H1 (cell line): Measurements from ENCODE around the gene HSF2. TPM values are rescaled to one million over a fixed set of nuclear protein-coding genes. Genes with fewer than 3 reads are reported as not detected.

ENCODE experiments used
- CTCF ChIA-PET: fragments of 300-600 bp; sonication (Branson Sonifier 250); formaldehyde crosslinking; loops from one replicate; lab custom pipeline; 2021; ENCODE audit not compliant: partially characterized antibody; lab: Charles Lee
- POLR2A ChIA-PET: fragments of 300-600 bp; sonication (Branson Sonifier 250); formaldehyde crosslinking; loops from one replicate; lab custom pipeline; 2021; ENCODE audit warnings: inconsistent platforms; ENCODE audit not compliant: partially characterized antibody; lab: Charles Lee
- DNase-seq, 2 experiments: peaks; one replicate each; pipeline versions ENCODE4 v3.0.0 to v3.0.0-alpha.2; 2010 to 2022; ENCODE audit warnings: low spot score in 2 of 2, low read depth in 1 of 2, mixed read lengths in 1 of 2
- FAIRE-seq: peaks from 2 replicates; lab custom pipeline; 2011; peaks lifted over from hg19 to GRCh38; lab: Jason Lieb, UNC
- H2AFZ ChIP-seq: 2 replicates; pipeline ENCODE4 v1.8.1; 2012; ENCODE audit warnings: low read length, inconsistent platforms
- H2AK5ac ChIP-seq: 2 replicates; pipeline ENCODE4 v1.6.1; 2013; ENCODE audit warnings: low read depth, low read length
- H2BK120ac ChIP-seq: replicated peaks from 2 replicates; pipeline ENCODE3; 2013; ENCODE audit warnings: low read depth, low read length, inconsistent platforms
- H2BK12ac ChIP-seq: 2 replicates; pipeline ENCODE4 v1.6.1; 2013; ENCODE audit warnings: low read depth, low read length
- H2BK15ac ChIP-seq: 2 replicates; pipeline ENCODE4 v1.6.1; 2013; ENCODE audit warnings: low read length
- H2BK20ac ChIP-seq: 2 replicates; pipeline ENCODE4 v1.6.1; 2013; ENCODE audit warnings: low read length
- H2BK5ac ChIP-seq: 2 replicates; pipeline ENCODE4 v1.6.1; 2013; ENCODE audit warnings: low read depth, low read length
- H3K14ac ChIP-seq: 2 replicates; pipeline ENCODE4 v1.6.1; 2013; ENCODE audit warnings: inconsistent platforms; ENCODE audit not compliant: insufficient read length
- H3K18ac ChIP-seq: 2 replicates; pipeline ENCODE4 v1.6.1; 2013; ENCODE audit warnings: low read length; ENCODE audit errors: extremely low read depth
- H3K23ac ChIP-seq: 2 replicates; pipeline ENCODE4 v1.6.1; 2013; ENCODE audit warnings: inconsistent platforms; ENCODE audit not compliant: insufficient read length
- H3K23me2 ChIP-seq: 2 replicates; pipeline ENCODE4 v1.6.1; 2013; ENCODE audit warnings: low read depth, low read length
- H3K27ac ChIP-seq: 2 replicates; pipeline ENCODE4 v1.6.1; 2011; ENCODE audit warnings: low read depth, low read length, inconsistent platforms
- H3K27me3 ChIP-seq, 4 experiments: replicated peaks in 1 of 4; 1 replicate in 1 of 4; 2 replicates in 3 of 4; pipeline versions ENCODE4 v1.6.1 to v1.8.1; 2011 to 2013; ENCODE audit warnings: low read length in 3 of 4, mild to moderate bottlenecking in 3 of 4, inconsistent platforms in 2 of 4, mixed read lengths in 2 of 4, moderate library complexity in 1 of 4; ENCODE audit not compliant: control insufficient read depth in 3 of 4, insufficient read depth in 3 of 4; ENCODE audit errors: extremely low read depth in 1 of 4
- H3K36me3 ChIP-seq, 4 experiments: 2 replicates each; pipeline versions ENCODE4 v1.6.1 to v1.8.1; 2011 to 2013; ENCODE audit warnings: mild to moderate bottlenecking in 4 of 4, low read length in 3 of 4, moderate library complexity in 2 of 4, control low read depth in 1 of 4, inconsistent platforms in 1 of 4; ENCODE audit not compliant: insufficient read depth in 4 of 4, control insufficient read depth in 2 of 4
- H3K4ac ChIP-seq: replicated peaks from 2 replicates; pipeline ENCODE3; 2013; ENCODE audit warnings: low read length, low read depth, mixed read lengths, inconsistent platforms; ENCODE audit not compliant: insufficient read length
- H3K4me1 ChIP-seq, 4 experiments: replicated peaks in 1 of 4; 1 replicate in 1 of 4; 2 replicates in 3 of 4; pipeline versions ENCODE4 v1.6.1 to v1.8.1; 2011 to 2013; ENCODE audit warnings: low read length in 3 of 4, inconsistent platforms in 2 of 4, mixed read lengths in 1 of 4; ENCODE audit not compliant: insufficient read depth in 4 of 4, control insufficient read depth in 3 of 4
- H3K4me2 ChIP-seq, 2 experiments: 2 replicates each; pipeline versions ENCODE4 v1.6.1 to v1.8.1; 2011 to 2013; ENCODE audit warnings: low read depth in 2 of 2, low read length in 2 of 2, control low read depth in 1 of 2, inconsistent platforms in 1 of 2, mild to moderate bottlenecking in 1 of 2; ENCODE audit not compliant: insufficient read depth in 1 of 2
- H3K4me3 ChIP-seq, 4 experiments: fragments of 200-600, 300-600 bp in 1 of 4; sonication (generic), shearing (Covaris generic), sonication (Bioruptor Twin) in 1 of 4; 2 replicates each; pipeline versions ENCODE4 v1.5.1 to v1.8.1; 2011 to 2016; ENCODE audit warnings: low read length in 4 of 4, low read depth in 3 of 4, control low read depth in 2 of 4, inconsistent platforms in 2 of 4, mild to moderate bottlenecking in 2 of 4, mixed read lengths in 1 of 4, moderate library complexity in 1 of 4; ENCODE audit not compliant: insufficient read depth in 2 of 4; ENCODE audit errors: extremely low read depth in 1 of 4
- H3K56ac ChIP-seq: replicated peaks from 2 replicates; pipeline ENCODE3; 2013; ENCODE audit warnings: low read depth, mild to moderate bottlenecking, mixed read lengths, low read length, inconsistent platforms; ENCODE audit not compliant: insufficient read length
- H3K79me1 ChIP-seq: 2 replicates; pipeline ENCODE4 v1.6.1; 2013; ENCODE audit warnings: low read depth, low read length, control low read depth
- H3K79me2 ChIP-seq, 2 experiments: 2 replicates each; pipeline versions ENCODE4 v1.6.1 to v1.8.1; 2012 to 2013; ENCODE audit warnings: low read length in 2 of 2, mild to moderate bottlenecking in 2 of 2, inconsistent platforms in 1 of 2; ENCODE audit not compliant: insufficient read depth in 2 of 2, control insufficient read depth in 1 of 2
- H3K9ac ChIP-seq, 4 experiments: replicated peaks in 1 of 4; 1 replicate in 1 of 4; 2 replicates in 3 of 4; pipeline versions ENCODE4 v1.6.1 to v1.8.1; 2011 to 2013; ENCODE audit warnings: low read depth in 3 of 4, low read length in 3 of 4, control low read depth in 2 of 4, mild to moderate bottlenecking in 2 of 4, moderate library complexity in 2 of 4, inconsistent platforms in 1 of 4; ENCODE audit errors: extremely low read depth in 1 of 4
- H3K9me3 ChIP-seq, 2 experiments: 2 replicates each; pipeline versions ENCODE4 v1.6.1 to v1.8.1; 2012 to 2013; ENCODE audit warnings: mild to moderate bottlenecking in 2 of 2, moderate library complexity in 2 of 2, control low read depth in 1 of 2, inconsistent platforms in 1 of 2, low read depth in 1 of 2, low read length in 1 of 2, mixed read lengths in 1 of 2; ENCODE audit not compliant: insufficient read depth in 2 of 2
- H4K20me1 ChIP-seq, 2 experiments: replicated peaks in 1 of 2; 2 replicates each; pipeline versions ENCODE3 to v1.8.1; 2011 to 2013; ENCODE audit warnings: inconsistent platforms in 2 of 2, low read length in 2 of 2, mild to moderate bottlenecking in 1 of 2; ENCODE audit not compliant: insufficient read depth in 2 of 2, control insufficient read depth in 1 of 2
- H4K5ac ChIP-seq: 2 replicates; pipeline ENCODE4 v1.6.1; 2013; ENCODE audit warnings: low read length, low read depth, mixed read lengths, inconsistent platforms; ENCODE audit not compliant: insufficient read length
- H4K8ac ChIP-seq: 2 replicates; pipeline ENCODE4 v1.8.0; 2013; ENCODE audit warnings: mild to moderate bottlenecking, moderate library complexity, low read length, inconsistent platforms; ENCODE audit not compliant: insufficient read depth; ENCODE audit errors: extremely low read depth
- H4K91ac ChIP-seq: replicated peaks from 2 replicates; pipeline ENCODE3; 2013; ENCODE audit warnings: low read length, mixed read lengths, inconsistent platforms; ENCODE audit not compliant: insufficient read length
- ASH2L ChIP-seq: fragments of 200-600, 300-600 bp; sonication (generic); IDR thresholded peaks from one replicate; pipeline ENCODE4 v1.7.1; 2017; ENCODE audit warnings: low read length
- HDAC6 ChIP-seq: IDR thresholded peaks from one replicate; pipeline ENCODE4 v1.7.1; 2012; ENCODE audit warnings: low read depth, mild to moderate bottlenecking, inconsistent platforms, low read length, moderate library complexity
- KDM5A ChIP-seq: fragments of 200-600 bp; IDR thresholded peaks from 2 replicates; pipeline ENCODE4 v1.7.1; 2012; ENCODE audit warnings: mild to moderate bottlenecking, low read length, inconsistent platforms, mixed read lengths
- PHF8 ChIP-seq: fragments of 200-600 bp; sonication (generic); conservative IDR thresholded peaks from 2 replicates; pipeline ENCODE4 v1.7.1; 2012; ENCODE audit warnings: low read depth, mild to moderate bottlenecking, inconsistent platforms, low read length, moderate library complexity
- WGBS, 2 experiments: shearing (Covaris generic) in 1 of 2; methylation state at CpG; one replicate each; pipeline versions ENCODE4 v1.1.6 to v1.1.7; 2013 to 2015; ENCODE audit warnings: low lambda C conversion rate in 2 of 2, mixed read lengths in 2 of 2, inconsistent platforms in 1 of 2, low coverage in 1 of 2, missing lambda C conversion rate in 1 of 2; ENCODE audit not compliant: insufficient replicate concordance in 2 of 2, insufficient coverage in 1 of 2, insufficient read length in 1 of 2; ENCODE audit errors: extremely low coverage in 1 of 2, missing lambda C conversion rate in 1 of 2; 5-methylcytosine and 5-hydroxymethylcytosine counted together
- polyA plus RNA-seq, 7 experiments: library from polyadenylated mRNA; depleted of rRNA in 3 of 7; stranded (reverse) in 5 of 7; unstranded in 2 of 7; fragments of >200 nt in 5 of 7; fragments of 200-250 nt in 2 of 7; gene quantifications; 1 replicate in 5 of 7; 2 replicates in 1 of 7; 4 replicates in 1 of 7; pipeline versions ENCODE4 v1.2.1 to v1.2.3, GENCODE V29; 2011 to 2013; ENCODE audit warnings: missing spikeins in 2 of 7, mixed read lengths in 2 of 7
- total RNA-seq: library from RNA; stranded (reverse); fragmentation: NEBNext Ultra II Directional; extraction: Animal tissue kit (Norgen Biotek cat#: 25700); gene quantifications from 2 replicates; pipeline ENCODE4 v1.2.1, GENCODE V29; 2021

HSF2 gene
- total and polyA plus RNA-seq, 2 of the 8 experiments (the other 6 are each of a cell fraction or from before 2014, with no cell fraction given), result 16.3 to 18.3 TPM

- H4K91ac ChIP-seq, result no peak overlapping the region
- ChIA-PET CTCF (interaction anchor here (0.8 kb wide), 1 partner anchor 13 kb away, joined by 3 read pairs; no protein-coding TSS in a partner anchor), POLR2A (interaction anchor here (1.0 kb wide), 1 partner anchor 8 kb away, joined by 3 read pairs; no protein-coding TSS in a partner anchor)
- no peak overlapping the region for H4K5ac ChIP-seq
- FAIRE-seq (no peak), DNase-seq (no peak)
- no peak overlapping the region for H3K14ac ChIP-seq
- H2BK120ac ChIP-seq, result no peak overlapping the region
- no peak overlapping the region for H3K18ac ChIP-seq
- peaks cover 0 to 1% of the 10 kb centered on the region in 2 experiments for H4K20me1 ChIP-seq
- H3K56ac ChIP-seq, result no peak overlapping the region
- no peak overlapping the region for H3K4me3 ChIP-seq
- H3K23ac ChIP-seq, result no peak overlapping the region
- no peak overlapping the region for H3K27ac ChIP-seq
- H3K79me2 ChIP-seq, result no peaks in the 10 kb centered on the region
- H3K79me1 ChIP-seq, result no peaks in the 10 kb centered on the region
- WGBS, 2 experiments, result 67% methylated on average over 1 of the region's 1 CpG; no CpG with 5 or more reads in 1 of the 2 experiments
- no peak overlapping the region for H4K8ac ChIP-seq
- no peaks in the 10 kb centered on the region for H3K27me3 ChIP-seq
- no peak overlapping the region for H2AFZ ChIP-seq
- H2AK5ac ChIP-seq, result no peak overlapping the region
- H2BK5ac ChIP-seq, result no peak overlapping the region
- H3K23me2 ChIP-seq, result no peaks in the 10 kb centered on the region
- H3K36me3 ChIP-seq, result peaks cover 5 to 32% (median 20%) of the 10 kb centered on the region in 4 experiments; a peak in 6 of 8 replicates
- no peak overlapping the region for H2BK12ac ChIP-seq
- H2BK15ac ChIP-seq, result no peak overlapping the region
- H3K9me3 ChIP-seq, result peaks cover 13 to 16% of the 10 kb centered on the region in 2 experiments; a peak in 3 of 4 replicates
- no peak overlapping the region for H2BK20ac ChIP-seq
- H3K4me1 ChIP-seq, result no peaks in the 10 kb centered on the region
- H3K4me2 ChIP-seq, result no peak overlapping the region
- H3K4ac ChIP-seq, result no peak overlapping the region
- H3K9ac ChIP-seq, result no peak overlapping the region
- TF ChIP-seq HDAC6, result no peak
- TF ChIP-seq PHF8, result no peak
- no peak for TF ChIP-seq ASH2L
- no peak for TF ChIP-seq KDM5A
These were observed 39.5 kb downstream of the HSF2 start for GRCh38 chr6:122438975-122439374.
